Activated naive CD8-positive, alpha-beta T cell treated with anti-CD3 and anti-CD28 coated beads, Interleukin-2, amount 10 ng/mL, durations not matched to agents 7 days and 5 days (primary cell): Measurements from ENCODE around the gene CCDC134. TPM values are rescaled to one million over a fixed set of nuclear protein-coding genes. Genes with fewer than 3 reads are reported as not detected.
A peak's percentile ranks its signal among the peaks of the same experiment; 100 is the strongest.
"Not testable (repeated sequence)": the region's sequence is repeated elsewhere in the genome, so short reads cannot be mapped to it uniquely, and the experiment has no call there.

Source experiments
- ATAC-seq: fragments of 150-1000 bp; cut with Tn5 transposase; one replicate; pipeline ENCODE4 v1.10.0; 2021; ENCODE audit warnings: low read depth, moderate library complexity
- POLR2A ChIA-PET: fragments of 350-600 bp; sonication (Branson Sonifier 250); formaldehyde crosslinking; loops from one replicate; lab custom pipeline; 2021; ENCODE audit warnings: antibody characterized with exemption; lab: Charles Lee
- DNase-seq: peaks from one replicate; pipeline ENCODE4 v3.0.0; 2021
- H3K27ac Mint-ChIP-seq: one replicate; pipeline ENCODE4 v1.8.0; 2022; ENCODE audit warnings: mild to moderate bottlenecking, mixed read lengths
- H3K27me3 Mint-ChIP-seq: one replicate; pipeline ENCODE4 v1.8.0; 2022; ENCODE audit warnings: mild to moderate bottlenecking, moderate library complexity, mixed read lengths
- H3K36me3 Mint-ChIP-seq: one replicate; pipeline ENCODE4 v1.8.0; 2021; ENCODE audit warnings: mild to moderate bottlenecking, mixed read lengths
- H3K4me1 Mint-ChIP-seq: one replicate; pipeline ENCODE4 v1.8.0; 2021; ENCODE audit warnings: mixed read lengths
- H3K4me3 Mint-ChIP-seq: one replicate; pipeline ENCODE4 v1.8.0; 2022; ENCODE audit warnings: mild to moderate bottlenecking, moderate library complexity, mixed read lengths
- H3K9me3 Mint-ChIP-seq: one replicate; pipeline ENCODE4 v1.8.0; 2021; ENCODE audit warnings: mixed read lengths
- total RNA-seq, 2 experiments: library from RNA; stranded (reverse); gene quantifications; one replicate each; pipeline ENCODE4 v1.2.3, GENCODE V29; 2021

CCDC134 gene
- total RNA-seq, 2 experiments from 2014 or later, result 28.2 to 29.2 TPM

- H3K27me3 Mint-ChIP-seq, result not testable (repeated sequence)
These were observed 69.6 kb downstream of the CCDC134 start for GRCh38 chr22:41870081-41870480.

GRCh38 chr22:41870786-41871185 is 70.3 kb downstream of the CCDC134 start:
- Mint-ChIP-seq H3K36me3 (peaks cover 36% of the 10 kb centered on the region), H3K4me1 (peaks cover 8% of the 10 kb centered on the region), H3K27ac (no peak overlapping the region), H3K4me3 (no peak overlapping the region), H3K27me3 (no peaks in the 10 kb centered on the region), H3K9me3 (no peaks in the 10 kb centered on the region)
- ATAC-seq (no peak), DNase-seq (no peak)
- POLR2A ChIA-PET, result no interaction called here

More at GRCh38 chr22:41870081-41870480, 69.6 kb downstream of the CCDC134 start:
- H3K27ac Mint-ChIP-seq, ATAC-seq, H3K9me3 Mint-ChIP-seq, DNase-seq, POLR2A ChIA-PET, H3K4me1 Mint-ChIP-seq, H3K4me3 Mint-ChIP-seq: not testable (repeated sequence)
- H3K36me3 Mint-ChIP-seq, result peaks cover 32% of the 10 kb centered on the region

- peaks cover 8% of the 10 kb centered on the region for H3K4me1 Mint-ChIP-seq
- DNase-seq, result no peak
These were observed 72.9 kb downstream of the CCDC134 start for GRCh38 chr22:41873391-41873790.

GRCh38 chr22:41874090-41874489 is 73.6 kb downstream of the CCDC134 start:
- H3K27me3 Mint-ChIP-seq, result no peaks in the 10 kb centered on the region
- DNase-seq (no peak), ATAC-seq (no peak)
- H3K27ac Mint-ChIP-seq, result peak overlapping the region; percentile 60
- H3K36me3 Mint-ChIP-seq, result peaks cover 38% of the 10 kb centered on the region
- no peaks in the 10 kb centered on the region for H3K9me3 Mint-ChIP-seq
- POLR2A ChIA-PET, result no interaction called here
- no peak overlapping the region for H3K4me3 Mint-ChIP-seq
- H3K4me1 Mint-ChIP-seq, result peaks cover 8% of the 10 kb centered on the region

More at GRCh38 chr22:41873391-41873790, 72.9 kb downstream of the CCDC134 start:
- no peak overlapping the region for H3K27ac Mint-ChIP-seq
- no peaks in the 10 kb centered on the region for H3K9me3 Mint-ChIP-seq
- POLR2A ChIA-PET, result interaction anchor here (1.3 kb wide), 1 partner anchor 11 kb away, joined by 5 read pairs; no protein-coding TSS in a partner anchor
- H3K36me3 Mint-ChIP-seq, result peaks cover 39% of the 10 kb centered on the region
- ATAC-seq, result peak; percentile 60
- H3K4me3 Mint-ChIP-seq, result no peak overlapping the region
- no peaks in the 10 kb centered on the region for H3K27me3 Mint-ChIP-seq

- no peak overlapping the region for H3K27ac Mint-ChIP-seq
- no peak for DNase-seq
- POLR2A ChIA-PET, result no interaction called here
- peaks cover 8% of the 10 kb centered on the region for H3K4me1 Mint-ChIP-seq
- H3K27me3 Mint-ChIP-seq, result no peaks in the 10 kb centered on the region
- peaks cover 36% of the 10 kb centered on the region for H3K36me3 Mint-ChIP-seq
- ATAC-seq, result no peak
- no peak overlapping the region for H3K4me3 Mint-ChIP-seq
- H3K9me3 Mint-ChIP-seq, result no peaks in the 10 kb centered on the region
These were observed 75.2 kb downstream of the CCDC134 start for GRCh38 chr22:41875531-41876270.

Other genes starting within 250 kb of the CCDC134 start
- gene CSDC2, start 239.7 kb upstream of the CCDC134 start, total RNA-seq, result not detected
- gene PMM1, start 210.8 kb upstream of the CCDC134 start, total RNA-seq, result 10 to 100 TPM; 39.0 to 42.9 TPM
- 10 to 100 TPM; 29.5 to 29.7 TPM for gene DESI1, start 179.6 kb upstream of the CCDC134 start, total RNA-seq
- gene XRCC6, start 179.4 kb upstream of the CCDC134 start, total RNA-seq, result 100 to 1,000 TPM; 215 to 222 TPM
- 100 to 1,000 TPM; 150 to 153 TPM for gene SNU13, start 111.8 kb upstream of the CCDC134 start, total RNA-seq
- gene MEI1, start 101.2 kb upstream of the CCDC134 start, total RNA-seq, result 10 to 100 TPM; 52.1 to 52.5 TPM
- 100 to 1,000 TPM; 108 to 109 TPM for gene SREBF2, start 32.4 kb downstream of the CCDC134 start, total RNA-seq
- not detected for gene SHISA8, start 114.4 kb downstream of the CCDC134 start, total RNA-seq
- 10 to 100 TPM in 1 of 2 experiments, 1 to 10 TPM in 1; 9.9 to 10.1 TPM for gene TNFRSF13C, start 126.1 kb downstream of the CCDC134 start, total RNA-seq
- gene CENPM, start 146.5 kb downstream of the CCDC134 start, total RNA-seq, result 10 to 100 TPM; 45.4 to 53.2 TPM
- under 1 TPM; 0.31 to 0.42 TPM for gene SEPTIN3, start 168.8 kb downstream of the CCDC134 start, total RNA-seq
- gene WBP2NL, start 198.1 kb downstream of the CCDC134 start, total RNA-seq, result 1 to 10 TPM; 2.4 to 2.6 TPM